Chondrocyte (in vitro differentiated cells): Measurements from ENCODE around the gene CDC42EP5. TPM values are rescaled to one million over a fixed set of nuclear protein-coding genes. Genes with fewer than 3 reads are reported as not detected.

Experiments
- DNase-seq: peaks from one replicate; pipeline ENCODE4 v3.0.0; 2021; ENCODE audit warnings: mixed read lengths, low spot score
- H3K27ac Mint-ChIP-seq: one replicate; pipeline ENCODE4 v1.8.0; 2021; ENCODE audit warnings: mild to moderate bottlenecking, moderate library complexity, mixed read lengths; ENCODE audit not compliant: unreplicated experiment
- H3K27me3 Mint-ChIP-seq: 2 replicates; pipeline ENCODE4 v1.8.0; 2021; ENCODE audit warnings: low read depth, mixed read lengths
- H3K36me3 Mint-ChIP-seq: 2 replicates; pipeline ENCODE4 v1.8.0; 2021; ENCODE audit warnings: low read depth, mixed read lengths
- H3K4me1 Mint-ChIP-seq: 2 replicates; pipeline ENCODE4 v1.8.0; 2021; ENCODE audit warnings: low read depth, mild to moderate bottlenecking, mixed read lengths
- H3K4me3 Mint-ChIP-seq: one replicate; pipeline ENCODE4 v1.8.0; 2021; ENCODE audit warnings: mild to moderate bottlenecking, moderate library complexity, mixed read lengths; ENCODE audit not compliant: unreplicated experiment
- H3K9me3 Mint-ChIP-seq: 2 replicates; pipeline ENCODE4 v1.8.0; 2021; ENCODE audit warnings: low read depth, mixed read lengths
- CTCF ChIP-seq: fragments of 200-600 bp; sonication (generic); IDR thresholded peaks from 2 replicates; pipeline ENCODE4 v1.5.0; 2021; ENCODE audit warnings: antibody characterized with exemption, mild to moderate bottlenecking, moderate library complexity
- total RNA-seq: library from RNA; stranded (reverse); gene quantifications from 3 replicates; pipeline ENCODE4 v1.2.1, GENCODE V29; 2021

CDC42EP5 gene
- total RNA-seq, 1 donor from 2014 or later, result 66.4 TPM

- H3K27ac Mint-ChIP-seq, result no peak overlapping the region
- H3K36me3 Mint-ChIP-seq, result no peaks in the 10 kb centered on the region
- H3K4me1 Mint-ChIP-seq, result peaks cover 10% of the 10 kb centered on the region
- no peak for DNase-seq
- peaks cover 8% of the 10 kb centered on the region for H3K27me3 Mint-ChIP-seq
- H3K9me3 Mint-ChIP-seq, result no peaks in the 10 kb centered on the region
- no peak overlapping the region for H3K4me3 Mint-ChIP-seq
- no peak for TF ChIP-seq CTCF
Observed at GRCh38 chr19:54428323-54429175, 44.5 kb downstream of the CDC42EP5 start.

GRCh38 chr19:54427586-54427985 lies 45.5 kb downstream of the CDC42EP5 start:
- Mint-ChIP-seq H3K9me3 (no peaks in the 10 kb centered on the region), H3K4me1 (peaks cover 10% of the 10 kb centered on the region), H3K4me3 (no peak overlapping the region), H3K27ac (no peak overlapping the region), H3K27me3 (peaks cover 11% of the 10 kb centered on the region), H3K36me3 (no peaks in the 10 kb centered on the region)
- no peak for DNase-seq
- TF ChIP-seq CTCF, result no peak

GRCh38 chr19:54426291-54426931 lies 46.7 kb downstream of the CDC42EP5 start:
- Mint-ChIP-seq H3K36me3 (no peaks in the 10 kb centered on the region), H3K4me1 (peaks cover 6% of the 10 kb centered on the region), H3K27ac (no peak overlapping the region), H3K4me3 (no peak overlapping the region), H3K27me3 (peaks cover 14% of the 10 kb centered on the region), H3K9me3 (no peaks in the 10 kb centered on the region)
- DNase-seq, result no peak
- TF ChIP-seq CTCF, result no peak

- H3K9me3 Mint-ChIP-seq, result no peaks in the 10 kb centered on the region
- no peak overlapping the region for H3K27ac Mint-ChIP-seq
- DNase-seq, result no peak
- no peak overlapping the region for H3K4me3 Mint-ChIP-seq
- no peak for TF ChIP-seq CTCF
- H3K27me3 Mint-ChIP-seq, result peaks cover 19% of the 10 kb centered on the region
- peaks cover 3% of the 10 kb centered on the region for H3K4me1 Mint-ChIP-seq
- H3K36me3 Mint-ChIP-seq, result no peaks in the 10 kb centered on the region
Observed at GRCh38 chr19:54425382-54425723, 47.7 kb downstream of the CDC42EP5 start.

GRCh38 chr19:54424660-54425381 lies 48.3 kb downstream of the CDC42EP5 start:
- DNase-seq, result no peak
- TF ChIP-seq CTCF, result no peak
- H3K36me3 Mint-ChIP-seq, result no peaks in the 10 kb centered on the region
- H3K4me1 Mint-ChIP-seq, result peaks cover 3% of the 10 kb centered on the region
- no peak overlapping the region for H3K4me3 Mint-ChIP-seq
- no peaks in the 10 kb centered on the region for H3K9me3 Mint-ChIP-seq
- H3K27me3 Mint-ChIP-seq, result peaks cover 19% of the 10 kb centered on the region
- H3K27ac Mint-ChIP-seq, result no peak overlapping the region
